Activated B cell treated with CpG ODN at 0.5 μM for 24 hours (primary cell): ENCODE data around the gene PFKM. TPM values are rescaled to one million over a fixed set of nuclear protein-coding genes. Genes with fewer than 3 reads are reported as not detected.
"Not testable (repeated sequence)": the region's sequence is repeated elsewhere in the genome, so short reads cannot be mapped to it uniquely, and the experiment has no call there.

Source experiments
- ATAC-seq: fragments of 200-7000 bp; cut with Tn5 transposase; one replicate; pipeline ENCODE4 v1.10.0; 2021; ENCODE audit warnings: low read depth, mild to moderate bottlenecking, moderate library complexity
- CTCF ChIA-PET: fragments of 350-600 bp; sonication (Branson Sonifier 250); formaldehyde crosslinking; loops from one replicate; lab custom pipeline; 2021; ENCODE audit warnings: antibody characterized with exemption; lab: Charles Lee
- POLR2A ChIA-PET: fragments of 350-600 bp; sonication (Branson Sonifier 250); formaldehyde crosslinking; loops from one replicate; lab custom pipeline; 2021; ENCODE audit warnings: antibody characterized with exemption; lab: Charles Lee
- DNase-seq: peaks from one replicate; pipeline ENCODE4 v3.0.0; 2022
- H3K27ac Mint-ChIP-seq: one replicate; pipeline ENCODE4 v1.8.0; 2020; ENCODE audit warnings: mixed read lengths
- H3K27me3 Mint-ChIP-seq: one replicate; pipeline ENCODE4 v1.8.0; 2021; ENCODE audit warnings: mixed read lengths
- H3K36me3 Mint-ChIP-seq: one replicate; pipeline ENCODE4 v1.8.0; 2021; ENCODE audit warnings: low read depth, mixed read lengths
- H3K4me1 Mint-ChIP-seq: one replicate; pipeline ENCODE4 v1.8.0; 2021; ENCODE audit warnings: mixed read lengths
- H3K4me3 Mint-ChIP-seq: one replicate; pipeline ENCODE4 v1.8.0; 2020; ENCODE audit warnings: mild to moderate bottlenecking, mixed read lengths
- H3K9me3 Mint-ChIP-seq: one replicate; pipeline ENCODE4 v1.8.0; 2020; ENCODE audit warnings: mixed read lengths
- CTCF ChIP-seq: fragments of 200-600 bp; IDR thresholded peaks from one replicate; pipeline ENCODE4 v1.8.0; 2022; ENCODE audit warnings: antibody characterized with exemption, mild to moderate bottlenecking
- intact Hi-C: fragments of 100-400 bp; cut with micrococcal nuclease; formaldehyde crosslinking; loops from one replicate; pipeline ENCODE4 v1.15.1; 2024
- total RNA-seq: library from RNA; stranded (reverse); gene quantifications from 2 replicates; pipeline ENCODE4 v1.2.3, GENCODE V29; 2022

The PFKM gene
- total RNA-seq, 1 donor from 2014 or later, result 49.2 TPM

GRCh38 chr12:48123169-48123568 is 4.0 kb downstream of the PFKM start:
- TF ChIP-seq CTCF, result no peak
- Mint-ChIP-seq H3K9me3 (no peaks in the 10 kb centered on the region), H3K4me3 (no peak overlapping the region), H3K36me3 (peaks cover 46% of the 10 kb centered on the region), H3K27me3 (no peaks in the 10 kb centered on the region), H3K27ac (no peak overlapping the region), H3K4me1 (peaks cover 21% of the 10 kb centered on the region)
- ATAC-seq, result no peak
- intact Hi-C loops, result no loop called here
- DNase-seq, result no peak
- ChIA-PET CTCF (no interaction called here), POLR2A (no interaction called here)

GRCh38 chr12:48125542-48125941 is 6.4 kb downstream of the PFKM start:
- intact Hi-C loops, DNase-seq, H3K9me3 Mint-ChIP-seq, H3K4me3 Mint-ChIP-seq, POLR2A ChIA-PET, H3K27ac Mint-ChIP-seq, ATAC-seq, H3K27me3 Mint-ChIP-seq, H3K4me1 Mint-ChIP-seq, CTCF ChIA-PET: not testable (repeated sequence)
- H3K36me3 Mint-ChIP-seq, result peaks cover 59% of the 10 kb centered on the region

- H3K36me3 Mint-ChIP-seq, result peaks cover 64% of the 10 kb centered on the region
- no peak overlapping the region for H3K27ac Mint-ChIP-seq
- CTCF ChIA-PET, result no interaction called here
- TF ChIP-seq CTCF, result no peak
- POLR2A ChIA-PET, result no interaction called here
- DNase-seq (no peak), ATAC-seq (no peak)
- intact Hi-C loops, result no loop called here
- no peak overlapping the region for H3K4me3 Mint-ChIP-seq
- no peaks in the 10 kb centered on the region for H3K9me3 Mint-ChIP-seq
- H3K4me1 Mint-ChIP-seq, result no peaks in the 10 kb centered on the region
- H3K27me3 Mint-ChIP-seq, result no peaks in the 10 kb centered on the region
These were observed 6.8 kb downstream of the PFKM start for GRCh38 chr12:48125985-48126384.

GRCh38 chr12:48126953-48127630 is 7.9 kb downstream of the PFKM start:
- Mint-ChIP-seq H3K36me3 (peaks cover 73% of the 10 kb centered on the region), H3K27me3 (no peaks in the 10 kb centered on the region), H3K9me3 (no peaks in the 10 kb centered on the region), H3K27ac (no peak overlapping the region), H3K4me1 (no peaks in the 10 kb centered on the region), H3K4me3 (no peak overlapping the region)
- ChIA-PET CTCF (no interaction called here), POLR2A (interaction anchor here (0.6 kb wide), 1 partner anchor 532 kb away, joined by 4 read pairs; no protein-coding TSS in a partner anchor)
- intact Hi-C loops, result no loop called here
- DNase-seq (no peak), ATAC-seq (no peak)
- no peak for TF ChIP-seq CTCF

GRCh38 chr12:48128800-48129199 is 9.6 kb downstream of the PFKM start:
- Mint-ChIP-seq H3K36me3 (peaks cover 78% of the 10 kb centered on the region), H3K9me3 (no peaks in the 10 kb centered on the region), H3K27ac (no peak overlapping the region), H3K4me1 (no peaks in the 10 kb centered on the region), H3K27me3 (no peaks in the 10 kb centered on the region), H3K4me3 (no peak overlapping the region)
- ChIA-PET CTCF (no interaction called here), POLR2A (no interaction called here)
- no peak for ATAC-seq
- no peak for TF ChIP-seq CTCF
- intact Hi-C loops, result no loop called here
- DNase-seq, result no peak
